K562 (cell line): Measurements from ENCODE around the gene DDAH1. TPM values are rescaled to one million over a fixed set of nuclear protein-coding genes. Genes with fewer than 3 reads are reported as not detected.

ENCODE experiments used
- ATAC-seq: fragments of 200-7000 bp; cut with Tn5 transposase; 3 replicates; pipeline ENCODE4 v1.9.1; 2020; ENCODE audit warnings: moderate library complexity
- BruUV-seq: library from RNA; stranded (reverse); fragments of 400-500 nt; replicated peaks from 2 replicates; lab custom pipeline; 2021; lab: Mats Ljungman, UMichigan
- CTCF ChIA-PET: fragments of 300-600 bp; formaldehyde crosslinking; extraction: SDS; loops from one replicate; lab custom pipeline; 2021; ENCODE audit warnings: low intra/inter-chr PET ratio; lab: Yijun Ruan, JAX
- POLR2A ChIA-PET: fragments of 300-600, 350-650 bp; sonication (Branson Sonifier 250); formaldehyde crosslinking; extraction: SDS; loops from one replicate; lab custom pipeline; 2021; ENCODE audit warnings: antibody characterized with exemption, inconsistent platforms; lab: Yijun Ruan, JAX
- DNase-seq, 4 experiments: peaks; one replicate each; pipeline versions ENCODE4 v3.0.0 to v3.0.0-alpha.2; 2011 to 2018; ENCODE audit warnings: low spot score in 3 of 4, mixed read lengths in 3 of 4; ENCODE audit errors: extremely low read depth in 1 of 4
- FAIRE-seq: peaks from 2 replicates; lab custom pipeline; 2011; peaks lifted over from hg19 to GRCh38; lab: Jason Lieb, UNC
- H2AFZ ChIP-seq: 2 replicates; pipeline ENCODE4 v1.6.0; 2011; ENCODE audit warnings: low read depth, low read length, control low read depth, inconsistent platforms
- H3K27ac ChIP-seq: fragments of 200-600 bp; 3 replicates; pipeline ENCODE4 v1.8.0; 2011; ENCODE audit warnings: low read depth, mild to moderate bottlenecking, control low read depth, inconsistent platforms, low read length, moderate library complexity, mixed read lengths; ENCODE audit errors: extremely low read depth
- H3K27me3 ChIP-seq, 2 experiments: fragments of 300-600 bp in 1 of 2; 2 replicates in 1 of 2; 3 replicates in 1 of 2; pipeline versions ENCODE4 v1.6.0 to v1.8.0; 2011; ENCODE audit warnings: inconsistent platforms in 2 of 2, low read length in 2 of 2, mild to moderate bottlenecking in 1 of 2, mixed read lengths in 1 of 2, moderate library complexity in 1 of 2; ENCODE audit not compliant: control insufficient read depth in 2 of 2, insufficient read depth in 2 of 2
- H3K36me3 ChIP-seq: fragments of 300-600 bp; 3 replicates; pipeline ENCODE4 v1.8.0; 2011; ENCODE audit warnings: mild to moderate bottlenecking, low read length, inconsistent platforms; ENCODE audit not compliant: control insufficient read depth, insufficient read depth
- H3K4me1 ChIP-seq, 2 experiments: fragments of 200-600 bp in 1 of 2; replicated peaks in 1 of 2; 2 replicates in 1 of 2; 3 replicates in 1 of 2; pipeline versions ENCODE4 v1.5.1 to v1.8.0; 2011; ENCODE audit warnings: inconsistent platforms in 2 of 2, low read length in 2 of 2, mild to moderate bottlenecking in 1 of 2, mixed read lengths in 1 of 2, moderate library complexity in 1 of 2; ENCODE audit not compliant: control insufficient read depth in 2 of 2, insufficient read depth in 2 of 2
- H3K4me2 ChIP-seq: 2 replicates; pipeline ENCODE4 v1.6.1; 2011; ENCODE audit warnings: low read length, control low read depth, inconsistent platforms, mixed read lengths; ENCODE audit not compliant: insufficient read depth
- H3K4me3 ChIP-seq: fragments of 200-600 bp; sonication (generic), shearing (Covaris generic); 2 replicates; pipeline ENCODE4 v1.5.1; 2016; ENCODE audit warnings: control low read depth, inconsistent platforms
- H3K79me2 ChIP-seq: fragments of 200-600 bp; 3 replicates; pipeline ENCODE4 v1.8.0; 2011; ENCODE audit warnings: low read length, inconsistent platforms; ENCODE audit not compliant: control insufficient read depth, insufficient read depth
- H3K9ac ChIP-seq, 2 experiments: 2 replicates each; pipeline versions ENCODE4 v1.6.0 to v1.6.1; 2011; ENCODE audit warnings: low read depth in 2 of 2, low read length in 2 of 2, control low read depth in 1 of 2, inconsistent platforms in 1 of 2, mild to moderate bottlenecking in 1 of 2, mixed read lengths in 1 of 2; ENCODE audit not compliant: insufficient read depth in 1 of 2
- H3K9me1 ChIP-seq: one replicate; pipeline ENCODE4 v1.6.0; 2011; ENCODE audit warnings: inconsistent platforms, mild to moderate bottlenecking, low read length, moderate library complexity; ENCODE audit not compliant: control insufficient read depth, insufficient read depth
- H3K9me3 ChIP-seq: replicated peaks from 2 replicates; pipeline ENCODE4 v1.5.1; 2011; ENCODE audit warnings: low read depth, low read length, inconsistent platforms; ENCODE audit not compliant: control insufficient read depth, insufficient read depth
- H4K20me1 ChIP-seq: replicated peaks from 2 replicates; pipeline ENCODE4 v1.6.1; 2011; ENCODE audit warnings: low read length, inconsistent platforms, mixed read lengths; ENCODE audit not compliant: control insufficient read depth, insufficient read depth
- E2F4 ChIP-seq: sonication (generic); formaldehyde crosslinking; IDR thresholded peaks from 2 replicates; pipeline ENCODE4 v1.8.0; 2022; ENCODE audit warnings: mild to moderate bottlenecking, low read depth, missing genetic modification reagents
- MYBL2 ChIP-seq, 2 experiments: fragments of 450-650 bp in 1 of 2; sonication (generic) in 1 of 2; formaldehyde crosslinking in 1 of 2; IDR thresholded peaks; 2 replicates each; pipeline versions ENCODE4 v1.6.1 to v1.8.1; 2017 to 2022; ENCODE audit warnings: borderline replicate concordance in 1 of 2, inconsistent platforms in 1 of 2, low read depth in 1 of 2, mild to moderate bottlenecking in 1 of 2, missing genetic modification reagents in 1 of 2, moderate library complexity in 1 of 2
- SPI1 ChIP-seq: IDR thresholded peaks from 2 replicates; pipeline ENCODE4 v1.6.1; 2011; ENCODE audit warnings: low read depth, low read length, control low read depth, borderline replicate concordance
- ZNF121 ChIP-seq: sonication (generic); formaldehyde crosslinking; conservative IDR thresholded peaks from 2 replicates; pipeline ENCODE4 v1.8.0; 2022; ENCODE audit warnings: missing genetic modification reagents
- ZNF316 ChIP-seq: fragments of 450-650 bp; IDR thresholded peaks from 2 replicates; pipeline ENCODE4 v1.6.1; 2016
- ZSCAN29 ChIP-seq: fragments of 450-650 bp; IDR thresholded peaks from 2 replicates; pipeline ENCODE4 v1.6.1; 2017
- WGBS: fragments of 100-300 bp; shearing (Covaris generic); methylation state at CpG from one replicate; pipeline ENCODE4 v1.1.6; 2016; ENCODE audit warnings: low coverage, mixed read lengths; ENCODE audit not compliant: insufficient coverage; ENCODE audit errors: missing lambda C conversion rate; 5-methylcytosine and 5-hydroxymethylcytosine counted together
- in situ Hi-C: fragments of 300-500 bp; cut with MboI; formaldehyde crosslinking; loops from 4 replicates; pipeline ENCODE4 v1.15.0; 2018; ENCODE audit warnings: inconsistent platforms, mixed read lengths
- intact Hi-C: fragments of 100-400 bp; cut with micrococcal nuclease; formaldehyde crosslinking; loops from 2 replicates; pipeline ENCODE4 v1.14.2; 2022
- polyA plus RNA-seq, 8 experiments: library from polyadenylated mRNA; depleted of rRNA in 4 of 8; stranded (reverse) in 5 of 8; unstranded in 3 of 8; fragments of >200 nt; fragmentation: Nextera tagmentation in 2 of 8; fragmentation: Illumina TruSeq in 1 of 8; extraction: Ambion mirVana in 2 of 8; extraction: Trizol in 1 of 8; gene quantifications; 2 replicates each; pipeline versions ENCODE4 v1.2.1 to v1.2.3, GENCODE V29; 2011 to 2014; ENCODE audit warnings: inconsistent platforms in 1 of 8, missing spikeins in 1 of 8
- total RNA-seq, 7 experiments: library from RNA; depleted of rRNA in 6 of 7; stranded (reverse); fragments of >200 nt in 6 of 7; fragmentation: Illumina TruSeq in 2 of 7; extraction: Trizol in 2 of 7; gene quantifications; 2 replicates each; pipeline versions ENCODE4 v1.2.1 to v1.2.3, GENCODE V29; 2011 to 2021; ENCODE audit warnings: low replicate concordance in 1 of 7
- TF ChIP-seq, protein P1 (sequence below), 2 experiments: fragments of 450-650 bp in 1 of 2; IDR thresholded peaks; 2 replicates each; pipeline ENCODE4 v1.6.1; 2011 to 2017; ENCODE audit warnings: low read depth in 2 of 2, antibody characterized with exemption in 1 of 2, borderline replicate concordance in 1 of 2, low read length in 1 of 2, mild to moderate bottlenecking in 1 of 2, mixed read lengths in 1 of 2; ENCODE audit not compliant: control insufficient read depth in 1 of 2
- TF ChIP-seq, protein P2 (sequence below): sonication (generic); formaldehyde crosslinking; IDR thresholded peaks from 2 replicates; pipeline ENCODE4 v1.8.0; 2022; ENCODE audit warnings: mild to moderate bottlenecking, missing genetic modification reagents
- TF ChIP-seq, protein P3 (sequence below): fragments of 250-450 bp; sonication (Bioruptor Pico); IDR thresholded peaks from 2 replicates; pipeline ENCODE4 v1.4.0; 2020

DDAH1 gene
- total and polyA plus RNA-seq, 9 of the 15 experiments (the other 6 are each of a cell fraction or from before 2014, with no cell fraction given): 0.04 to 0.24 (median 0.10) TPM

GRCh38 chr1:85371021-85371420, 93.9 kb downstream of the DDAH1 start:
- FAIRE-seq (no peak), ATAC-seq (no peak), DNase-seq (no peak)
- WGBS: 0% methylated on average over 2 of the region's 2 CpGs
- TF ChIP-seq, protein P1, sequence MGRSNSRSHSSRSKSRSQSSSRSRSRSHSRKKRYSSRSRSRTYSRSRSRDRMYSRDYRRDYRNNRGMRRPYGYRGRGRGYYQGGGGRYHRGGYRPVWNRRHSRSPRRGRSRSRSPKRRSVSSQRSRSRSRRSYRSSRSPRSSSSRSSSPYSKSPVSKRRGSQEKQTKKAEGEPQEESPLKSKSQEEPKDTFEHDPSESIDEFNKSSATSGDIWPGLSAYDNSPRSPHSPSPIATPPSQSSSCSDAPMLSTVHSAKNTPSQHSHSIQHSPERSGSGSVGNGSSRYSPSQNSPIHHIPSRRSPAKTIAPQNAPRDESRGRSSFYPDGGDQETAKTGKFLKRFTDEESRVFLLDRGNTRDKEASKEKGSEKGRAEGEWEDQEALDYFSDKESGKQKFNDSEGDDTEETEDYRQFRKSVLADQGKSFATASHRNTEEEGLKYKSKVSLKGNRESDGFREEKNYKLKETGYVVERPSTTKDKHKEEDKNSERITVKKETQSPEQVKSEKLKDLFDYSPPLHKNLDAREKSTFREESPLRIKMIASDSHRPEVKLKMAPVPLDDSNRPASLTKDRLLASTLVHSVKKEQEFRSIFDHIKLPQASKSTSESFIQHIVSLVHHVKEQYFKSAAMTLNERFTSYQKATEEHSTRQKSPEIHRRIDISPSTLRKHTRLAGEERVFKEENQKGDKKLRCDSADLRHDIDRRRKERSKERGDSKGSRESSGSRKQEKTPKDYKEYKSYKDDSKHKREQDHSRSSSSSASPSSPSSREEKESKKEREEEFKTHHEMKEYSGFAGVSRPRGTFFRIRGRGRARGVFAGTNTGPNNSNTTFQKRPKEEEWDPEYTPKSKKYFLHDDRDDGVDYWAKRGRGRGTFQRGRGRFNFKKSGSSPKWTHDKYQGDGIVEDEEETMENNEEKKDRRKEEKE (IDR thresholded peaks at IDR 0.05; ENCODE audit: borderline replicate concordance in 1 of 2, control insufficient read depth in 1 of 2, low read depth in 2 of 2, low read length in 1 of 2): no peak
- TF ChIP-seq ZNF316 (no peak), ZNF121 (CRISPR knock-in tag) (no peak), MYBL2 (IDR thresholded peaks at IDR 0.05; ENCODE audit: low read depth) (no peak), MYBL2 (CRISPR knock-in tag; IDR thresholded peaks at IDR 0.05; ENCODE audit: borderline replicate concordance) (no peak), ZSCAN29 (no peak), SPI1 (no peak), E2F4 (CRISPR knock-in tag) (no peak)
- TF ChIP-seq, protein P2, sequence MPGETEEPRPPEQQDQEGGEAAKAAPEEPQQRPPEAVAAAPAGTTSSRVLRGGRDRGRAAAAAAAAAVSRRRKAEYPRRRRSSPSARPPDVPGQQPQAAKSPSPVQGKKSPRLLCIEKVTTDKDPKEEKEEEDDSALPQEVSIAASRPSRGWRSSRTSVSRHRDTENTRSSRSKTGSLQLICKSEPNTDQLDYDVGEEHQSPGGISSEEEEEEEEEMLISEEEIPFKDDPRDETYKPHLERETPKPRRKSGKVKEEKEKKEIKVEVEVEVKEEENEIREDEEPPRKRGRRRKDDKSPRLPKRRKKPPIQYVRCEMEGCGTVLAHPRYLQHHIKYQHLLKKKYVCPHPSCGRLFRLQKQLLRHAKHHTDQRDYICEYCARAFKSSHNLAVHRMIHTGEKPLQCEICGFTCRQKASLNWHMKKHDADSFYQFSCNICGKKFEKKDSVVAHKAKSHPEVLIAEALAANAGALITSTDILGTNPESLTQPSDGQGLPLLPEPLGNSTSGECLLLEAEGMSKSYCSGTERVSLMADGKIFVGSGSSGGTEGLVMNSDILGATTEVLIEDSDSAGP (CRISPR knock-in tag): no peak
- TF ChIP-seq, protein P3, sequence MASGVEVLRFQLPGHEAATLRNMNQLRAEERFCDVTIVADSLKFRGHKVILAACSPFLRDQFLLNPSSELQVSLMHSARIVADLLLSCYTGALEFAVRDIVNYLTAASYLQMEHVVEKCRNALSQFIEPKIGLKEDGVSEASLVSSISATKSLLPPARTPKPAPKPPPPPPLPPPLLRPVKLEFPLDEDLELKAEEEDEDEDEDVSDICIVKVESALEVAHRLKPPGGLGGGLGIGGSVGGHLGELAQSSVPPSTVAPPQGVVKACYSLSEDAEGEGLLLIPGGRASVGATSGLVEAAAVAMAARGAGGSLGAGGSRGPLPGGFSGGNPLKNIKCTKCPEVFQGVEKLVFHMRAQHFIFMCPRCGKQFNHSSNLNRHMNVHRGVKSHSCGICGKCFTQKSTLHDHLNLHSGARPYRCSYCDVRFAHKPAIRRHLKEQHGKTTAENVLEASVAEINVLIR: no peak
- H2AFZ ChIP-seq: no peak overlapping the region
- POLR2A ChIA-PET: no interaction called here
- intact Hi-C loops: no loop called here
- H3K4me1 ChIP-seq: no peaks in the 10 kb centered on the region
- no peak overlapping the region for H3K4me3 ChIP-seq
- CTCF ChIA-PET: no interaction called here
- BruUV-seq: no TSS peak
- no peak overlapping the region for H3K9ac ChIP-seq
- H3K27me3 ChIP-seq: no peaks in the 10 kb centered on the region
- H3K79me2 ChIP-seq: no peaks in the 10 kb centered on the region
- H4K20me1 ChIP-seq: no peaks in the 10 kb centered on the region
- H3K27ac ChIP-seq: no peak overlapping the region
- no peak overlapping the region for H3K4me2 ChIP-seq
- H3K9me1 ChIP-seq: no peaks in the 10 kb centered on the region
- in situ Hi-C loops: no loop called here
- H3K9me3 ChIP-seq: no peaks in the 10 kb centered on the region
- no peaks in the 10 kb centered on the region for H3K36me3 ChIP-seq
